Cardiac muscle cell (in vitro differentiated cells and primary cell): ENCODE results near the gene PPP4R1. TPM values are rescaled to one million over a fixed set of nuclear protein-coding genes. Genes with fewer than 3 reads are reported as not detected.

Experiments
- DNase-seq, 2 donors: peaks; one replicate each; pipeline versions ENCODE4 v3.0.0 to v3.0.0-alpha.2; 2010 to 2017; ENCODE audit warnings: low read depth in 1 of 2, low spot score in 1 of 2
- H3K27ac ChIP-seq: fragments of 200-600 bp; sonication (generic); 2 replicates; pipeline ENCODE4 v1.5.1; 2016
- H3K27me3 ChIP-seq: fragments of 200-600 bp; sonication (generic); 2 replicates; pipeline ENCODE4 v1.6.0; 2016; ENCODE audit warnings: control low read depth
- H3K36me3 ChIP-seq: fragments of 200-600 bp; sonication (generic); 2 replicates; pipeline ENCODE4 v1.5.1; 2016; ENCODE audit warnings: control low read depth
- H3K4me1 ChIP-seq: fragments of 200-600 bp; sonication (generic); 2 replicates; pipeline ENCODE4 v1.8.1; 2017; ENCODE audit warnings: low read depth, mild to moderate bottlenecking, mixed run types
- H3K4me3 ChIP-seq: fragments of 200-600 bp; sonication (generic); 2 replicates; pipeline ENCODE4 v1.5.1; 2016; ENCODE audit warnings: mild to moderate bottlenecking
- H3K9me3 ChIP-seq: fragments of 200-600 bp; sonication (generic); 2 replicates; pipeline ENCODE4 v1.5.1; 2017; ENCODE audit warnings: low read depth, mild to moderate bottlenecking, control low read depth
- polyA plus RNA-seq: library from polyadenylated mRNA; unstranded; fragments of >200 nt; fragmentation: Nextera tagmentation; extraction: Ambion mirVana; gene quantifications from 2 replicates; pipeline ENCODE4 v1.2.1, GENCODE V29; 2016
- total RNA-seq: library from RNA; depleted of rRNA; stranded (reverse); fragments of >200 nt; gene quantifications from 2 replicates; pipeline ENCODE4 v1.2.3, GENCODE V29; 2016
- TF ChIP-seq, protein P1 (sequence below): IDR thresholded peaks from 2 replicates; pipeline ENCODE4 v1.5.1; 2012; ENCODE audit warnings: low read depth, mild to moderate bottlenecking, low read length

The PPP4R1 gene
- total and polyA plus RNA-seq, 2 experiments from 2014 or later: 36.5 to 75.1 TPM

- DNase-seq: no peak
- TF ChIP-seq, protein P1, sequence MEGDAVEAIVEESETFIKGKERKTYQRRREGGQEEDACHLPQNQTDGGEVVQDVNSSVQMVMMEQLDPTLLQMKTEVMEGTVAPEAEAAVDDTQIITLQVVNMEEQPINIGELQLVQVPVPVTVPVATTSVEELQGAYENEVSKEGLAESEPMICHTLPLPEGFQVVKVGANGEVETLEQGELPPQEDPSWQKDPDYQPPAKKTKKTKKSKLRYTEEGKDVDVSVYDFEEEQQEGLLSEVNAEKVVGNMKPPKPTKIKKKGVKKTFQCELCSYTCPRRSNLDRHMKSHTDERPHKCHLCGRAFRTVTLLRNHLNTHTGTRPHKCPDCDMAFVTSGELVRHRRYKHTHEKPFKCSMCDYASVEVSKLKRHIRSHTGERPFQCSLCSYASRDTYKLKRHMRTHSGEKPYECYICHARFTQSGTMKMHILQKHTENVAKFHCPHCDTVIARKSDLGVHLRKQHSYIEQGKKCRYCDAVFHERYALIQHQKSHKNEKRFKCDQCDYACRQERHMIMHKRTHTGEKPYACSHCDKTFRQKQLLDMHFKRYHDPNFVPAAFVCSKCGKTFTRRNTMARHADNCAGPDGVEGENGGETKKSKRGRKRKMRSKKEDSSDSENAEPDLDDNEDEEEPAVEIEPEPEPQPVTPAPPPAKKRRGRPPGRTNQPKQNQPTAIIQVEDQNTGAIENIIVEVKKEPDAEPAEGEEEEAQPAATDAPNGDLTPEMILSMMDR: no peak
- Histone ChIP-seq H3K4me1 (no peaks in the 10 kb centered on the region), H3K9me3 (no peaks in the 10 kb centered on the region), H3K27me3 (no peaks in the 10 kb centered on the region), H3K36me3 (peaks cover 18% of the 10 kb centered on the region), H3K4me3 (no peak overlapping the region), H3K27ac (no peak overlapping the region)
Observed at GRCh38 chr18:9526458-9526857, 87.9 kb downstream of the PPP4R1 start.

DNA sequence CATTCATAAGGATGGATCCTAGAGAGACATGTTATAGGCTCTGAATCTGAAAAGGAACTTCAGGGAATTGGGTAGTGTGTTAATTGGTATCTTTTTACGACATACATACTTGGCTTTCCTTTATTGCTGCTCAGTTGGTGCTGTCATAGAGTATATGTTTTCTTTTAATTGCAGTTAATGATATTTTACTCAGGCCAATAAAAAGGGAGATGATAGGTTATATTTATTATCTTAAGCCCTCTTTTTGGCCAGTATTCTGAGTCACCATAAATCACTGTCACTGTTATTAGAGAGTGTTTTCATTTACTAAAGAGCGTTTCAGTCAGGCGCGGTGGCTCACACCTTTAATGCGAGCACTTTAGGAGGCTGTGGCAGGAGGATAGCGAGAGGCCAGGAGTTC is 91.4 kb downstream of the PPP4R1 start:
- no peak overlapping the region for H3K27ac ChIP-seq
- no peak overlapping the region for H3K4me3 ChIP-seq
- TF ChIP-seq, protein P1: no peak
- H3K4me1 ChIP-seq: no peaks in the 10 kb centered on the region
- H3K36me3 ChIP-seq: peaks cover 12% of the 10 kb centered on the region
- H3K27me3 ChIP-seq: no peaks in the 10 kb centered on the region
- H3K9me3 ChIP-seq: no peaks in the 10 kb centered on the region
- no peak for DNase-seq

- Histone ChIP-seq H3K9me3 (no peaks in the 10 kb centered on the region), H3K27me3 (no peaks in the 10 kb centered on the region), H3K27ac (no peak overlapping the region), H3K4me3 (no peak overlapping the region), H3K36me3 (peaks cover 4% of the 10 kb centered on the region), H3K4me1 (no peaks in the 10 kb centered on the region)
- DNase-seq: no peak
- TF ChIP-seq, protein P1: no peak
Observed at GRCh38 chr18:9521770-9522169, 92.6 kb downstream of the PPP4R1 start.

DNA sequence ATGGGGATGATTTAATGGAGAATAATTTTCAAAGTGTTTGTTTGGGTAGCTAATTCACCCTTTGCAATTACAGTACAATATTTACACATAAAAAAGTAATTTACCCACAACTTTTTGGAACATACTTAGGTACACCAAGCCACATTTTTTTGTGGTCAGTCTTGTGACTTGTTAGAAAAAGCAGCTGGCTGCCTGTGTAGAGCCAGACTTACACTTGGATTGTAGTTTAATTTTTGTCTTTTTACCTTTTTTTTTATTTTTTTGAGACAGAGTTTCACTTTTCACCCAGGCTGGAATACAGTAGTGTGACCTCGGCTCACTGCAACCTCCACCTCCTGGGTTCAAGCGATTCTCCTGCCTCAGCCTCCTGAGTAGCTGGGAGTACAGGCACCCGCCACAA is 93.7 kb downstream of the PPP4R1 start:
- no peaks in the 10 kb centered on the region for H3K4me1 ChIP-seq
- no peak overlapping the region for H3K4me3 ChIP-seq
- H3K9me3 ChIP-seq: no peaks in the 10 kb centered on the region
- peak in 1 of 2 donors; percentile 47 for DNase-seq
- peaks cover 4% of the 10 kb centered on the region for H3K36me3 ChIP-seq
- TF ChIP-seq, protein P1: no peak
- H3K27me3 ChIP-seq: no peaks in the 10 kb centered on the region
- H3K27ac ChIP-seq: no peak overlapping the region

DNA sequence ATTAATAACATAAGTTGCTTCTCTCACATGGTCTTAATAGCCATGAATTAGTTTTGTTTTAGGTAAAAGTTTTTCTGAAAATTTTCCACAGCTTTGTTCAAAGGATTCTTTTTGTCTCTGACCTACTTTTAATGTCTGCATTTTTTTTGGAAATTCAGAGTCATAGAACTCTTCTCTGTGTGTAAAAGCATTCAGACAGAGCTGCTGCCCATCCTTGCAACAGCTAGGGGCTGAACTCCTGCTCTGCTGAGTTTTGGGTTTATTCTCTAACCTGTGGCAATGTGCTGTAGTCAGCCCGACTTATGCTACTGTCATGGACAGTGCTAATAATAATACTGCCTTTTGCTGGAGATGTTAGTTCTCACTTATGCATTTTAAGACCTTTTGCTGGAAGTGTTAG is 95.0 kb downstream of the PPP4R1 start:
- Histone ChIP-seq H3K36me3 (peaks cover 4% of the 10 kb centered on the region), H3K27me3 (no peaks in the 10 kb centered on the region), H3K27ac (no peak overlapping the region), H3K9me3 (no peaks in the 10 kb centered on the region), H3K4me1 (no peaks in the 10 kb centered on the region), H3K4me3 (no peak overlapping the region)
- TF ChIP-seq, protein P1: no peak
- no peak for DNase-seq

- TF ChIP-seq, protein P1: no peak
- Histone ChIP-seq H3K4me3 (no peak overlapping the region), H3K4me1 (no peaks in the 10 kb centered on the region), H3K9me3 (no peaks in the 10 kb centered on the region), H3K27me3 (no peaks in the 10 kb centered on the region), H3K27ac (no peak overlapping the region), H3K36me3 (peaks cover 3% of the 10 kb centered on the region)
- DNase-seq: no peak
Observed at GRCh38 chr18:9517869-9518268, 96.5 kb downstream of the PPP4R1 start.
